Fibroblast of skin of left biceps (primary cell): ENCODE measurements around the gene YBEY.
"Not testable (repeated sequence)": the region's sequence is repeated elsewhere in the genome, so short reads cannot be mapped to it uniquely, and the experiment has no call there.

Experiments
- DNase-seq, 2 experiments: peaks; one replicate each; pipeline ENCODE4 v3.0.0-alpha.2; 2013; ENCODE audit warnings: low read depth in 2 of 2

Gene YBEY

GRCh38 chr21:46304437-46304836 is 18.3 kb downstream of the YBEY start:
- DNase-seq: no peak

GRCh38 chr21:46304955-46305354 is 18.8 kb downstream of the YBEY start:
- DNase-seq: no peak

DNA sequence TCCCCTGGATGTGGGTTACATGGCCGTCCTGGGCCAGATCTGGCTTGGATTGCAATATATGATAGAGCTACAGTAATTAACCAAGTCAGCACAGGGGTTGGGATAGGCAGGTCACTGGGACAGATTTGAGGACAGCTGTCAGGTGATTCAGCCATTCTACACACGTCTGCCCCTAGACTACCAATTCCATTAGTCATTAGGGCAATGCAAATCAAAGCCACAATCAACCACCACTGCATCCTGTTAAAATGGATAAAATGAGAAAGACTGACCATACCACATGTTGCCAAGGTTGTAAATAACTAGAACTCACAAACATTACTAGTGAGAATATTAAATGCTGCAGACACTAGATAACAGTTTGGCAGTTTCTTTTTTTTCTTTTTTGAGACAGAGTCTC is 21.5 kb downstream of the YBEY start:
- no peak for DNase-seq

DNA sequence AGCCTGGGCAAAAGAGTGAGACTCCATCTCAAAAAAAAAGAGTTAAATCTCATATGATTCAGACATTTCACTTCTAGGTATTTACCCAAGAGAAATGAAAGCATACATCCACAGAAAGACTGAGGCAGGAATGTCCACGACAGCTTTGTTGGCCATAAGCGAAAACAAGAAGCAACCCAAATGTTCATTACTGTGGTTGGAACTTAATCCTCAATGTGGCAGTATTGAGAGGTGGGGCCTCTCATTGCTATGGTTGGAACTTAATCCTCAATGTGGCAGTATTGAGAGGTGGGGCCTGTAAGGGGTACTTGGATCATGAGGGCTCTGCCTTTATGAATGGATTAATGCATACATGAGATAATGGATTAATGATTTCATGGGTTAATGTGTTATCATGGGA is 22.3 kb downstream of the YBEY start:
- no peak for DNase-seq

DNA sequence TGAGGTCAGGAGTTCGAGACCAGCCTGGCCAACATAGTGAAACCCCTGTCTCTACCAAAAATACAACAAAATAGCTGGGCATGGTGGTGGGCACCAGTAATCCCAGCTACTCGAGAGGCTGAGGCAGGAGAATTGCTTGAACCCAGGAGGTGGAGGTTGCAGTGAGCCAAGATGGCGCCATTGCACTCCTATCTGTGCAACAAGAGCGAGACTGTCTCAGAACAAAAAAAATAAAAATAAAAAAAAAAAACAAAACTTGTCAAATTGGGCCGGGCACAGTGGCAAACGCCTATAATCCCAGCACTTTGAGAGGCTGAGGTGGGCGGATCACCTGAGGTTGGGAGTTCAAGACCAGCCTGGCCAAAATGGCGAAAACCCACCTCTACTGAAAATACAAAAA is 24.1 kb downstream of the YBEY start:
- not testable (repeated sequence) for DNase-seq

- no peak for DNase-seq
These were observed 25.4 kb downstream of the YBEY start for GRCh38 chr21:46311568-46311967.

GRCh38 chr21:46312949-46313348 is 26.8 kb downstream of the YBEY start:
- no peak for DNase-seq

DNA sequence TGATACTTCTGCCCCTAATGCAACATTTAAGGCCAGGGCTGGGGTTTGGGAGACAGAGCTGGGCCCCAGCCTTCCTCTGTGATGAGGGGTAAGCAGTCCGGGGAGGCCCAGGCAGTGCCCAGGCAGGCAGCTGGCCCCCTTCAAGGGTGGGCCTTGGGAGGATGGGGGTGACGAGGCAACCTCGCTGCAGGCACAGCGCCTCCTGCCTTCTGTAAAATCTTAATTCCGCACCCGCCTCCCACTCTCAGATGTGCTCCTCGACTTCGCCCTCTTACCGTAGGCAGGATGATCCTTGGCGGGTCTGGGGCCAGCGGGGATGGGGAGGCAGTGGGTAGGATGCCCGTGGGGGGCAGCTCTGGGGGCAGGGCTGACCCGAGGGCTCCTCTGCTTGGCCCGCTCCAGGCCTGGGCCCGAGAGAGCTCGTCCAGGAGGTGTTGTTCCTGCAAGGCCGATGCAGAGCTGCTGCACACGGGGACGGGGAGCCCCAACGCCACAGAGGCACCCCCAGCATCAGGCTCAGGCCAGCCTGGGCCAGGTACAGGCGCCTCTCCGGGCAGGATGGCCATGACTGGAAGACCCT is 28.4 kb downstream of the YBEY start:
- DNase-seq: no peak

GRCh38 chr21:46316708-46317324 is 30.7 kb downstream of the YBEY start:
- no peak for DNase-seq

- no peak for DNase-seq
These were observed 31.7 kb downstream of the YBEY start for GRCh38 chr21:46317710-46318463.

DNA sequence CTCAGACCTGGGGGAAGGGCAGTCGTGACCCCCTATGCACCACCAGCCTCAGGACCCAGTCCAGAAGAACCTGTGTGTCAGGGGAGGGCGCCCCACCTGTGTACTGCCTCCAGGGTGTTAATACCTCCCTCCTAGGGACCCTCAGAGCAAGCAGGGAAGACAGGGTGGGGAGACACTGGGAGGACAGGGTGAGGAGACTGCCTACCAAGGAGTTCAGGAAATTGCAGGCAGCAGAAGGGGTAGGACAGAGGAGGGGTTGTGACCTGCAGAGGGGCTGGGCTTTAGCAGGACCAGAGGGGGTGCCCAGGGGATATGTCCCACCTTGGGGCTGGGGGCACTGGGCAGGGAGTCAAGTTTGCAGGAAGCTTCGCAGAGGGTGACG is 32.3 kb downstream of the YBEY start:
- DNase-seq: no peak

DNA sequence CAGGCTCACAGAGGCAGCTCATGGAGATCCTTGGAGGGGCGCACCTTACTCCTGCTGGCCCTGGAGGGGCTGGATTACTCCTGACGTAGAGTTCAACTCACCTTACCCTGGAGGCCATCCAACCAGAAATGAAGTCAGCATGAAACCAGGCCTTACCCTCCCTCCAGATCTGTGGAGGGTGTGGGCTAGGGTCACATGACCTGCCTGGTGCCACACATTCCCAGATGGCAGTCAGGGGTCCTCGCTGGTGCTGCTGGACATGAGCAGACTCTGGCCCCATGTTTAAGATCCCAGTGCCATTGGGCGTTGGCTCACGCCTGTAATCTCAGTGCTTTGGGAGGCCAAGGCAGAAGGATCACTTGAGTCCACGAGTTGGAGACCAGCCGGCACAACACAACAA is 33.0 kb downstream of the YBEY start:
- no peak for DNase-seq

GRCh38 chr21:46320331-46320801 is 34.2 kb downstream of the YBEY start:
- DNase-seq: no peak

- DNase-seq: no peak
These were observed 36.4 kb downstream of the YBEY start for GRCh38 chr21:46322351-46323226.

DNA sequence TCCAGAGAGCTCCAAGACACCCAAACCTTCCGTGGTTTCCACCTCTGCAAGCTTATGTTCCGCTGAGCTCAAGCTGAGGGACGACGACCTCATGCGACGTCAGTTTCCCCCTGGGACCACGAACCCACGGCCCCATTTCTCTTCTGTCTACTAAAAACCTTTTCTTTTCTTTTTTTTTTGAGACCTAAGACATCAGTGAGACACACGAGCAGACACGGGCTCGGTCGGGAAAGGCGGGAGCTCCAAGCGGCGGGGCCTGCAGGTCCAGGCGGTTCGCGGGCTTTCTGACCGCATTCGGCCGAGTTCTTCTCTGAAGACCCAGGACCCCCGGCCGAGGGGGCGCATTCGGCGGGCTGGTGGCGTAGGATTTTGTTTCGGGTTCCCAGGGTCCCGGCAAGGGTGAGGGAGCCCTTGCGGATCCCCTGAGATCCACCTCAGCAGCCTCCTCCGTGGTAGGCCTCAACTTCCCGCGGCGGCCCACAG is 37.1 kb downstream of the YBEY start:
- DNase-seq: no peak

GRCh38 chr21:46323710-46324389 is 37.7 kb downstream of the YBEY start, which contains the start of the genes C21orf58 and PCNT:
Gene C21orf58, minus strand, starts transcription at chr21:46323870. Its CDS starts 1,132 bp downstream, at chr21:46322738.
Gene PCNT, plus strand, starts transcription at chr21:46324156. Its CDS starts 73 bp downstream, at chr21:46324229.
- peak; percentile 94 for DNase-seq

- peak; percentile 64 to 67 for DNase-seq
These were observed 38.4 kb downstream of the YBEY start for GRCh38 chr21:46324390-46325072.

DNA sequence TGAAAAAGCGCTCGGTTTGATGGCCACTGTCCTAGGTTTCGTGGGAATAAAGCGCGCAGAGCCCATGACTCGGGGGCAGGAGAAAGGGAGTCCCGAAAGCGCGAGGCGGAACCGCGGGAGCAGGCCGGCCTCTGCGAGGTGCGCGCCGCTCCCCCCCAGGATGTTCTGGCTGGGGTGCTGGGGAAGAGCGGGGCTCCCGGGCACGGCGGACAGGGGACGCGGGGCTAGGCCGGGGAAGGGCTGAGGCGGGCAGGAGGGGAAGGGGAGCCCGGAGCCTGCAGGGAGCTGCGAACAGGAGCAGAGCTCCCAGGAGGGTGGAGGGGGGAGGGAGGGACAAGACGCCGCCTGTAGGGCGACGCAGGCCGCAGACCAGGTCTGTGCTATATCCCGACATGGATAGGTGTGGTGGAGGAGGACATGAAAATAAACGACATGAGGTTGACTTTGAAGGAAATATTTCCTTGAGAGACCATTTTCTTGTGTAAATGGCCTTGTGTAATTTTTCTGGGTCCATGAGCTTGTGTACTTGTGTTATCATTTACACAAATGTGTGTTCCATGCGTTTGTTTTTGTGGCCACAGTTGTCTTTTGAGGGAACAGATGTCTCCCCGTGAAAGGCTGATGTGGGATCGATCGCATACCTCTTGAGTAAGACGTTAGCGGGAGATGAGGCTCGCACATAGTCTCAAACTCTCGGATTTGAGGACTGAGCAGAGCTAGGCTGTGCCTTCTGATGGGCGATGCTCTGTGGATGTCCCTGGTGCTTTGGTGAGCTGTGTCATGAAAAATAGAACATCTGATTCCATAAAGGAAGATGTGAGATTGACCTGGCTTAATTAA is 39.2 kb downstream of the YBEY start:
- no peak for DNase-seq

DNA sequence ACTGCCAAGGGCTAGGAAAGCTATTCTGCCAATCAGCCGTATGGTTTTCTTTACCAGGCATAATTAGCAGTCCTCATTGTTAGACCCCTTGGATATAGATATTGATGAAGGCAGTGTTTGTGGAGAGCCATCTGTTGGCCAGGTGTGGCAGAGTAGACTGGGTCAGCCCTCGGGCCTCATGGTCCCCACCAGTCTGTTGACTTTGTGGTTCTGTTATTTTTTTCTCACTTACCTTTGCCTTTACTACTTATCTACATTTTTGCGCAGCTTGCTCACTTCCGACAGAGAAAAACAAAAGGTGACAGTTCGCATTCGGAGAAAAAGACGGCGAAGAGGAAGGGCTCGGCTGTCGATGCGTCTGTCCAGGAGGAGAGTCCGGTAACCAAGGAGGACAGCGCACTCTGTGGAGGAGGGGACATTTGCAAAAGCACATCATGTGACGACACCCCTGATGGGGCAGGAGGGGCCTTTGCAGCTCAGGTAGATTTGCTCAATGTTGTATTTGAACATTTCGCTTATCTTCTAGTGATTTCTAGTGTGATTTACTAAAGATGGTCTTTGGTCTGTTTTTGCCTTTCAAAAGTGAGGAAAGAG is 40.1 kb downstream of the YBEY start:
- DNase-seq: no peak
